ENCODE data around the gene WWOX.

DNA sequence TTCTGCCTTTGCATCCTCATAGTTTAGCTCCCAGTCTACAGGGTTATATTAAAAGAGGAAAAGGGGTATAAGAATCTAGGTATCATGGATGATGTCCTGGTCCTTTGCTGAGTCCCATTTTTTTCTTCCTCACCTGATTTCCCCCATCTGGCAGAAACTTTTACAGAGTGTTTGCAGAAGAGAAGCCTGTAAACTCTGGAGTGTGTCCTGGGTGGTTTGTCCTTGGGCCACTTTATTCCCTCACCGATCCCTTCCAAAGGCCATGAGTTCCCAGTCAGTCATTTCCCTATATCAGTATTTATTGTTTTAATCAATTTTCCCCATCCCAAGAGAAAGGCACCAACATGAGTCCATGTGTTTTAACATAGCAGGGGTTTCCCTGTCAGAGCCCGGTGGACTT, 638.2 kb downstream of the WWOX start:
- TF ChIP-seq, protein P1, sequence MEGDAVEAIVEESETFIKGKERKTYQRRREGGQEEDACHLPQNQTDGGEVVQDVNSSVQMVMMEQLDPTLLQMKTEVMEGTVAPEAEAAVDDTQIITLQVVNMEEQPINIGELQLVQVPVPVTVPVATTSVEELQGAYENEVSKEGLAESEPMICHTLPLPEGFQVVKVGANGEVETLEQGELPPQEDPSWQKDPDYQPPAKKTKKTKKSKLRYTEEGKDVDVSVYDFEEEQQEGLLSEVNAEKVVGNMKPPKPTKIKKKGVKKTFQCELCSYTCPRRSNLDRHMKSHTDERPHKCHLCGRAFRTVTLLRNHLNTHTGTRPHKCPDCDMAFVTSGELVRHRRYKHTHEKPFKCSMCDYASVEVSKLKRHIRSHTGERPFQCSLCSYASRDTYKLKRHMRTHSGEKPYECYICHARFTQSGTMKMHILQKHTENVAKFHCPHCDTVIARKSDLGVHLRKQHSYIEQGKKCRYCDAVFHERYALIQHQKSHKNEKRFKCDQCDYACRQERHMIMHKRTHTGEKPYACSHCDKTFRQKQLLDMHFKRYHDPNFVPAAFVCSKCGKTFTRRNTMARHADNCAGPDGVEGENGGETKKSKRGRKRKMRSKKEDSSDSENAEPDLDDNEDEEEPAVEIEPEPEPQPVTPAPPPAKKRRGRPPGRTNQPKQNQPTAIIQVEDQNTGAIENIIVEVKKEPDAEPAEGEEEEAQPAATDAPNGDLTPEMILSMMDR (IDR thresholded peaks at IDR 0.05; ENCODE audit: borderline replicate concordance, extremely low read depth, low read length, poor library complexity, severe bottlenecking), result no peak
- no peak for TF ChIP-seq EZH2 (IDR thresholded peaks at IDR 0.05; ENCODE audit: borderline replicate concordance, low read depth, low read length, severe bottlenecking)
